Measurements from ENCODE around the gene SIAH2. TPM values are rescaled to one million over a fixed set of nuclear protein-coding genes. Genes with fewer than 3 reads are reported as not detected.

Gene SIAH2
- total RNA-seq, 4 donors from 2014 or later: 17.8 to 29.0 (median 20.4) TPM

GRCh38 chr3:150736903-150737832 lies 25.8 kb downstream of the SIAH2 start:
- DNase-seq: no peak
- Histone ChIP-seq H3K4me3 (replicated peaks in 1 of 3) (no peak overlapping the region), H3K36me3 (peaks cover 0 to 2% of the 10 kb centered on the region in 2 donors), H3K27me3 (no peaks in the 10 kb centered on the region), H3K27ac (no peak overlapping the region), H3K4me1 (peaks cover 6 to 16% of the 10 kb centered on the region in 2 donors), H3K9me3 (no peaks in the 10 kb centered on the region)
- TF ChIP-seq POLR2A (IDR thresholded peaks at IDR 0.05): no peak
- TF ChIP-seq CTCF (IDR thresholded peaks at IDR 0.05): no peak
- intact Hi-C loops (cut with DNase I): no loop called here
- 76 to 77% methylated on average over 8 of the region's 8 CpGs for WGBS, 2 donors

GRCh38 chr3:150736316-150736719 lies 26.7 kb downstream of the SIAH2 start:
- TF ChIP-seq POLR2A (IDR thresholded peaks at IDR 0.05): no peak
- no peak for TF ChIP-seq CTCF (IDR thresholded peaks at IDR 0.05)
- Histone ChIP-seq H3K27ac (no peak overlapping the region), H3K4me3 (replicated peaks in 1 of 3) (no peak overlapping the region), H3K4me1 (peaks cover 2 to 13% of the 10 kb centered on the region in 2 donors), H3K27me3 (no peaks in the 10 kb centered on the region), H3K9me3 (no peaks in the 10 kb centered on the region), H3K36me3 (no peaks in the 10 kb centered on the region)
- DNase-seq: no peak
- intact Hi-C loops (cut with DNase I): no loop called here
- WGBS, 2 donors: 58 to 72% methylated on average over 2 of the region's 2 CpGs

- DNase-seq: no peak
- no peak for TF ChIP-seq CTCF (IDR thresholded peaks at IDR 0.05)
- TF ChIP-seq POLR2A (IDR thresholded peaks at IDR 0.05): no peak
- Histone ChIP-seq H3K4me1 (peaks cover 0 to 10% of the 10 kb centered on the region in 2 donors), H3K27ac (no peak overlapping the region), H3K4me3 (replicated peaks in 1 of 3) (no peak overlapping the region), H3K9me3 (no peaks in the 10 kb centered on the region), H3K27me3 (no peaks in the 10 kb centered on the region), H3K36me3 (no peaks in the 10 kb centered on the region)
- intact Hi-C loops (cut with DNase I): no loop called here
- WGBS, 2 donors: 71 to 76% methylated on average over 1 of the region's 1 CpG
These were observed 28.2 kb downstream of the SIAH2 start for GRCh38 chr3:150734795-150735119.

GRCh38 chr3:150733936-150734794 lies 28.8 kb downstream of the SIAH2 start:
- Histone ChIP-seq H3K9me3 (no peaks in the 10 kb centered on the region), H3K4me3 (replicated peaks in 1 of 3) (no peak overlapping the region), H3K36me3 (no peaks in the 10 kb centered on the region), H3K27ac (no peak overlapping the region), H3K27me3 (no peaks in the 10 kb centered on the region), H3K4me1 (peaks cover 0 to 10% of the 10 kb centered on the region in 2 donors)
- WGBS, 2 donors: 81 to 89% methylated on average over 8 to 9 of the region's 9 CpGs
- intact Hi-C loops (cut with DNase I): no loop called here
- TF ChIP-seq POLR2A (IDR thresholded peaks at IDR 0.05) (no peak), CTCF (IDR thresholded peaks at IDR 0.05) (no peak)
- no peak for DNase-seq

All from thyroid gland (tissue), 4 donors.